B cell (primary cell): ENCODE results near the gene PCDHGC4.

Experiments
- EZH2 ChIP-seq: IDR thresholded peaks from 2 replicates; pipeline ENCODE4 v1.6.1; 2012; ENCODE audit warnings: borderline replicate concordance, low read depth, mild to moderate bottlenecking, moderate library complexity, low read length; ENCODE audit not compliant: insufficient read depth, poor library complexity, severe bottlenecking
- TF ChIP-seq, protein P1 (sequence below): fragments of 200-600 bp; IDR thresholded peaks from one replicate; pipeline ENCODE4 v1.8.0; 2022; ENCODE audit warnings: antibody characterized with exemption, mild to moderate bottlenecking

DNA sequence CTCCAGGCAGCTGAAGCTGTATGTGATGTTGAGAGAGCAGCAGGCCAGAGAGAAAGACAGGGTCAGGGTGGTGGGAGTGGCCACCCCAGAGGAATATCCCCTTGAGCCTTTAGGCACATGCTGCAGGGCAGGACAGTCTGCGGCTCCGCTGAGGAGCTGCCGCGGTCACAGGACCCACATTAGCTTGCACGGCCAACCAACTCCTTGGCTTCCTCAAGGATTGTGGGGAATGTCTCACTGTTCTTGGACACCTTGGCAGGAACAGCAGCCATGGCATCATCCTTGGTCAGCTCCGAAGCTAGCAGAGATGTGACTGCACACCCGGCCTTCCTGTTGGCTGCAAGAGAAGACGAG lies 31.8 kb downstream of the PCDHGC4 start:
- TF ChIP-seq, protein P1, sequence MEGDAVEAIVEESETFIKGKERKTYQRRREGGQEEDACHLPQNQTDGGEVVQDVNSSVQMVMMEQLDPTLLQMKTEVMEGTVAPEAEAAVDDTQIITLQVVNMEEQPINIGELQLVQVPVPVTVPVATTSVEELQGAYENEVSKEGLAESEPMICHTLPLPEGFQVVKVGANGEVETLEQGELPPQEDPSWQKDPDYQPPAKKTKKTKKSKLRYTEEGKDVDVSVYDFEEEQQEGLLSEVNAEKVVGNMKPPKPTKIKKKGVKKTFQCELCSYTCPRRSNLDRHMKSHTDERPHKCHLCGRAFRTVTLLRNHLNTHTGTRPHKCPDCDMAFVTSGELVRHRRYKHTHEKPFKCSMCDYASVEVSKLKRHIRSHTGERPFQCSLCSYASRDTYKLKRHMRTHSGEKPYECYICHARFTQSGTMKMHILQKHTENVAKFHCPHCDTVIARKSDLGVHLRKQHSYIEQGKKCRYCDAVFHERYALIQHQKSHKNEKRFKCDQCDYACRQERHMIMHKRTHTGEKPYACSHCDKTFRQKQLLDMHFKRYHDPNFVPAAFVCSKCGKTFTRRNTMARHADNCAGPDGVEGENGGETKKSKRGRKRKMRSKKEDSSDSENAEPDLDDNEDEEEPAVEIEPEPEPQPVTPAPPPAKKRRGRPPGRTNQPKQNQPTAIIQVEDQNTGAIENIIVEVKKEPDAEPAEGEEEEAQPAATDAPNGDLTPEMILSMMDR = no peak
- no peak for TF ChIP-seq EZH2
